Measurements from ENCODE around the gene RHEX. TPM values are rescaled to one million over a fixed set of nuclear protein-coding genes. Genes with fewer than 3 reads are reported as not detected.

RHEX gene
- total RNA-seq, 1 donor from 2014 or later = not detected

DNA sequence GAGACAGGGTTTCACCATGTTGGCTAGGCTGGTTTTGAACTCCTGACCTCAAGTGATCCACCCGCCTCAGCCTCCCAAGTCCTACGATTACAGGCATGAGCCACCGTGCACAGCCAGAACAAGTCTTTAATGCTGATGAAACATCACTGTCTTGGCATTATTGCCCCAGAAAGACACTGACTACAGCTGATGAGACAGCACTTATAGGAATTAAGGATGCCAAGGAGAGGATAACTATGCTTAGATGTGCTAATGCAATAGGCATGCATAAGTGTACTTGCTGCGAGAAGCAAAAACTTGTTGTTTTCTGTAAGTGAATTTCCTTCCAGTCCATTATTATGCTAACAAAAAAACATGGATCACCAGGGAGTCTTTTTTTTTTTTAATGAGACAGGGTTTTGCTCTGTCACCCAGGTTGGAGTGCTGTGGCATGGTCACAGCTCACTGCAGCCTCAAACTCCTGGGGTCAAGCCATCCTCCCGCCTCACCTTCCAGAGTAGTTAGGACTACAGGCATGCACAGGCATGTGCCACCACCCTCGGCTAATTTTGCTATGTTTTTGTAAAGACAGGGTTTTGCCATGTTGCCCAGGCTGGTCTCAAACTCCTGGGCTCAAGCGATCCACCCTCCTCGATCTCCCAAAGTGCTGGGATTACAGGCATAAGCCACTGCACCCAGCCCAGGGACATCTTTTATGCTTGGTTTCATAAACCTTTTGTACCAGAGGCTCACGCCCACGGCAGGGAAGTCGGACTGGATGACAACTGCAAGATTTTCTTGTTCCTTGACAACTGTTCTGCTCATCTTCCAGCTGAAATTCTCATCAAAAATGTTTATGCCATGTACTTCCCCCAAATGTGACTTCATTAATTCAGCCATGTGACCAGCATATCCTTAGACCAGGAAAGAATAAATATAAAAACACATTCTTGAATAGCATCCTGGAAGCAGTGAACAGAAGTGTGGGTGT lies 23.1 kb downstream of the RHEX start:
- Mint-ChIP-seq H3K27ac (no peak overlapping the region), H3K4me1 (peaks cover 15% of the 10 kb centered on the region), H3K9me3 (no peaks in the 10 kb centered on the region), H3K36me3 (ENCODE audit: low read depth) (no peaks in the 10 kb centered on the region), H3K27me3 (peaks cover 40% of the 10 kb centered on the region), H3K4me3 (no peak overlapping the region)
- intact Hi-C loops (cut with micrococcal nuclease) = no loop called here
- no peak for DNase-seq

DNA sequence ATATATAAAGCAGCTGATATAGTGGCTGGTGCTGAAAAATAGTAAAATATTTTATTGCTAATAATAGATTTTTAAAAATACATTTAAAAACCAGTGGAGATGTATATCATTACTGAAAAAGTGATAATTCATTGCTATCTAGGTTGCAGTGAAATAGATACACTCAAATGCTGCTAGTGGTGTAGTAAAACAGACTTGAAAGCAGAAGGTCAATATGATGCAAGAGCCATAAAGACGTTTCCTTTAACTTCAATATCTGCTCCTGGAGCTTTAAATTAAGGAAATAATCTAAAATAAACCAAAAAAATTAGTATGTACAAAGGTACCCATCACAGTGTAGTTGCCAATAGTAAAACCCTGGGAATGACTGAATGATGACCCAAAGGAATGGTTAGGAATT lies 26.2 kb downstream of the RHEX start:
- H3K4me3 Mint-ChIP-seq = no peak overlapping the region
- intact Hi-C loops (cut with micrococcal nuclease) = no loop called here
- no peak overlapping the region for H3K27ac Mint-ChIP-seq
- peaks cover 16% of the 10 kb centered on the region for H3K4me1 Mint-ChIP-seq
- no peak for DNase-seq
- no peaks in the 10 kb centered on the region for H3K9me3 Mint-ChIP-seq
- peaks cover 44% of the 10 kb centered on the region for H3K27me3 Mint-ChIP-seq
- no peaks in the 10 kb centered on the region for H3K36me3 Mint-ChIP-seq (ENCODE audit: low read depth)

DNA sequence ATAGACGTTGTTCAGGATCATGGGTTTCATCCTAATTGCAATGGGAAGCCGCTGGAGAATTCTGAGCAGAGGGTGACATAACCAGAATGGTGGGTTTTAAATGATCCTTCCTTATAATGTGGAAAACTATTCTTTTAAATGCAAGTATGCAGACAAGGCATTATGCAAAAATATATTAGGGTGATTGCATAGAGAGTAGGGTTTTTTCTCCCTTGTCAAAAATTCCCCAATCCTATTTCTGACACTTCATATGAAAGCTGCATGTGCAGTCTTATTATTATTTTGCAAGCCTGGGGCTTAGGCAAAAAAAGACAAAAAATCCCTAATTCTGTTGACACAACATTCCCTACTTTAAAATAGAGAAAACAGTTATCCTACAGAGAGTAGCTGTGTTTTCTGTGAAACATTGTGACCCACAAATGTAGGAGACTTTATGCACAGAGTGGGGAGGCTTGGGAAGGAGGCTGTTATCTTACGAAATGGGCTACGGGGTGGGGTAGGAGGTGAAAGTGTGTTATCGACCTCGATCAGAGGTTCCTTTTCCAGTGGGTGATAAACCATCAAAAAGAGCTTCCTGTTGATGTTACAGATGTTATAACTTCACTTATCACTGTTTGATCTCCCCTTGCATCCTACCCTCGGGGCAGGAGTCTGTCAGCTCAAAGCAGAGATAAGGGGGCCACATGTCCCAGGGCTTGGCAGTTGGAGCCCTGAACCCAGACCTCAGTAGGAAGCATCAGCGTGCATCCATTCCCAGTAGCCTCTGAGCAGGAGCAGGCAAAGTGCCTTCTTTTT lies 27.2 kb downstream of the RHEX start:
- DNase-seq = peak; percentile 65
- no peaks in the 10 kb centered on the region for H3K9me3 Mint-ChIP-seq
- H3K4me1 Mint-ChIP-seq = peaks cover 16% of the 10 kb centered on the region
- intact Hi-C loops (cut with micrococcal nuclease) = no loop called here
- no peak overlapping the region for H3K27ac Mint-ChIP-seq
- peaks cover 46% of the 10 kb centered on the region for H3K27me3 Mint-ChIP-seq
- H3K36me3 Mint-ChIP-seq (ENCODE audit: low read depth) = no peaks in the 10 kb centered on the region
- peak overlapping the region; percentile 34 for H3K4me3 Mint-ChIP-seq

DNA sequence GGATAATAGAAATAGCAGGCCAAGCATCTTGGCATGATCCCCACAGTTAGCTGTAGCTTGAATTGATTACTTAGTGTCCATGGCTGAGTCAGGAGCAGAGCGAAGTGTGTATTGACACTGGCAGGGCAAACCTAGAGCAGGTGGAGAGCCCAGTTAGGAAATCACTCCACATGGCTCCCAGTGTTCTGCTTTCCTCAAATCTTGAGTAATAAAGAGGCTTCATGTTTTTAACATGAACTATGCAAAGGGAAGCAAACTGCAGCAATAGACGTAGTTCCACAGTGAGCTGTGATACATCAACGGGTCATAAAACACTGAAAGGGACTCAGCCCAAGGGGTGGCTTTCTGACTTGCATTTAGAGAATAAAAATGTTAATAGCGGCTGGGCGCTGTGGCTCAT lies 28.9 kb downstream of the RHEX start:
- Mint-ChIP-seq H3K27ac (no peak overlapping the region), H3K9me3 (no peaks in the 10 kb centered on the region), H3K27me3 (peaks cover 40% of the 10 kb centered on the region), H3K36me3 (ENCODE audit: low read depth) (no peaks in the 10 kb centered on the region), H3K4me1 (peaks cover 16% of the 10 kb centered on the region), H3K4me3 (no peak overlapping the region)
- intact Hi-C loops (cut with micrococcal nuclease) = no loop called here
- DNase-seq = no peak

DNA sequence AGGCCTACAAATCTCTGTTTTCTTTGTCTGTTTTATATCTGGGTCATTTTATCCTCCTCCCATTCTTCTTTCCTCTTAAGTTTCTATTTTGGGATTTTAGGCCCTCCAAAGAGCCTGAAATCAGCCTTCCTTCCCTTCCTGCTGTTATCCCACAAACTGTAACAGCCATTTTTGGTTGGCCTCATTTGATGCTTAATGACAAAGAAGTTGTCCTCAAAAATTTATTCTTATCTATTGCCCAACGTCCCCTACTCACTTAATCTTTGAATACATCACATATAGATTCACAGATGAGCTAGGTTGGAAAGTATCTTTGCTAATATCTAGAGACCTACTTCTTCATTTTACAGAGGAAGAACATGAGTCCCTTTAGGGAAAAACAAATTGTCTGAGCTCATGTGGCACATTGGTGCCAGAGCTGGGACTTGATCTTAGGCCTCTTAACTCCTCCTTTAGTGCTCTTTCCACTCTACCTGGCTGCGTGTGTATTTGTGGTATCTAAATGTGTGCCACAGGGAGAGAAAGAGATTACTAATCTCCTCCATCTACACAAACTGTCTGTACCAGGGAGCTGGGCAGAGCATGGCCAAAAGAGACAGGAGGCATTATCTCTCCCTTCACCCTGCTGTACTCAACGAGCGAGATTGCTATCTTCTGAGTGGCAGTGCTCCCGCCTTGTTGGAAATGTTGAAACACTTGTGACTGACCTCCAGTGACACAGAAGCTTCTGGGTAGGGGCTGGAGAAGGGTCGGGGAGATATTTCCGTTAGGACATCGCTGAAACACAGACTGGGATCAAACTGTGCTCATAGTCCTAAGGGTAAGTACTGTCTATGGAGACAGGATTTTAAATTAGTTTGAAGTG lies 30.1 kb downstream of the RHEX start:
- intact Hi-C loops (cut with micrococcal nuclease) = no loop called here
- H3K27me3 Mint-ChIP-seq = peaks cover 44% of the 10 kb centered on the region

DNA sequence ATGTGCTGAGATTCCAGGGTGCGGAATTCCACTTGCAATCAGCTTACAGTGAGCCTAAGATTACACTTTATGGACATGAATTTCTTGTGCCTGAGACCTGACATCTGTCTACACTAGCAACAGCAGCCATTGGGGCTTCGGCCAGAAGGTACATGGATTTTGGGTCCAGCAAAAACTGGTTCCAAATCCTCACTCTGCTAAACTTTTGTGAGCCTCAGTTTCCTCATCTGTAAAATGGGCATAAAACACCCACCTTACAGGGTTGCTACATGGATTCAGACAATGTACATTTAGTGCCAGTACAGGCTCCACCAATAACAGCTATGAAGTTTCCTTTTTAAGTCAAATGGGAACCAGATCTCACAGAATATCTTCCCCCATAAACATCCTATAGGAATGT lies 30.8 kb downstream of the RHEX start:
- Mint-ChIP-seq H3K27ac (no peak overlapping the region), H3K36me3 (ENCODE audit: low read depth) (no peaks in the 10 kb centered on the region), H3K27me3 (peaks cover 46% of the 10 kb centered on the region), H3K9me3 (no peaks in the 10 kb centered on the region), H3K4me1 (peaks cover 16% of the 10 kb centered on the region), H3K4me3 (no peak overlapping the region)
- intact Hi-C loops (cut with micrococcal nuclease) = no loop called here
- DNase-seq = no peak

More for the DNA sequence above, 30.1 kb downstream of the RHEX start:
- no peaks in the 10 kb centered on the region for H3K36me3 Mint-ChIP-seq (ENCODE audit: low read depth)
- no peak overlapping the region for H3K27ac Mint-ChIP-seq
- H3K4me1 Mint-ChIP-seq = peaks cover 16% of the 10 kb centered on the region
- no peak overlapping the region for H3K4me3 Mint-ChIP-seq
- no peaks in the 10 kb centered on the region for H3K9me3 Mint-ChIP-seq
- no peak for DNase-seq

DNA sequence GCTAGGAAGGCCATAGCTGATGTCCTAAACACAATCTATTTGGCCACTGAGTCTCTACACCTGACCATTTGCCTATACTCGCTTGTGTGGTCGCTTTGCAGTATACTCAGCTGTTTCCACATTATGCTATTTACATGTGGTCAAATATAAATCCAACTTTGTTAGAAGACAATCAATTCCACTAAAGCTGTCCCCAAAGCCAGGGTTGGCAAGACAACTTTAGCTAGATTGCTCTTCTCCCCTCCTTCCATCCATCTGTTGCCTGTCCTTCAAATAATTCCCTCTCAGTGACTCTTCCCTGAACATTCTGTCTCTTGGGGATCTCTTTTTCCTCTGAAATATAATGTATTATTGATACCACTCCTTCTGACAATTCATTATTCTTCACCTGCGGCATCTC lies 34.1 kb downstream of the RHEX start:
- H3K27me3 Mint-ChIP-seq = peaks cover 44% of the 10 kb centered on the region
- no peak overlapping the region for H3K4me3 Mint-ChIP-seq
- intact Hi-C loops (cut with micrococcal nuclease) = no loop called here
- no peaks in the 10 kb centered on the region for H3K4me1 Mint-ChIP-seq
- no peak overlapping the region for H3K27ac Mint-ChIP-seq
- H3K36me3 Mint-ChIP-seq (ENCODE audit: low read depth) = no peaks in the 10 kb centered on the region
- no peak for DNase-seq
- no peaks in the 10 kb centered on the region for H3K9me3 Mint-ChIP-seq

DNA sequence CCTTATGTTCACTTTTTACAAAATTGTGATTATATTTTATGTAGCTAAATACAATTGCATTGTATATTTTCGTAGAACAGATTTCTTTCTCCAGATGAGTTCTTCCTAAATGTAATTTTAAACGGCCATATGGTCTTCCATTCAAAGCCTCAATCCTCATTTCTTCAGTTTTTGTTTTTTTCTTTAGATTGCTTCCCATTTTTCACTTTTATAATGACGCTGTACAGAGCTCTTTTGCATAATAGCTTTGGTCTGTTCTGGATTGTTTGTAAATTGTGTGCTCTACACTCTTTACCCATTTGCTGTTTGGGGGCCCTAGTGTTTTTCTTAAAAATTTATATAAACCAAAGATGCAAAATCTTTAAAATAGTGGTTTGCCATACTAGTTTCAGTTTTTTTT lies 36.4 kb downstream of the RHEX start:
- peaks cover 49% of the 10 kb centered on the region for H3K27me3 Mint-ChIP-seq
- intact Hi-C loops (cut with micrococcal nuclease) = no loop called here
- H3K4me1 Mint-ChIP-seq = no peaks in the 10 kb centered on the region

DNA sequence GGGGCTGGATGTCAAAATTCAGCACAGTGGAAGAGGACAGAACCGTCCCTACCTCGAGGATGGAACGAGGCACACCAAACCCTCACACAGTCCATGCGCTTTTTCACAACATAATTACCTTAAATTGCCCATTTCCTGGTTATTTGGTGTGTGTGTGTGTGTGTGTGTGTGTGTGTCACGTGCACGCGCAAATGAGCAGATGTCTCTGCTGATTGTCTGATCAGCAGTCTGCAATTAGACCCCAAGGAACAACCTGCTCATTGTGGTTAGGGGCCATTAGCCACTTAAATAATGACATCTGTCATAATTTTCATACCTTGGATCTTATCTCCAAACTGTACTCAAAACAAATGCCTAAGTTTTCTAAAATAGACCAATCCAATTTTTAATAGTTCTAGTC lies 41.1 kb downstream of the RHEX start:
- Mint-ChIP-seq H3K36me3 (ENCODE audit: low read depth) (no peaks in the 10 kb centered on the region), H3K27ac (no peak overlapping the region)

More for the DNA sequence above, 36.4 kb downstream of the RHEX start:
- H3K27ac Mint-ChIP-seq = no peak overlapping the region
- no peaks in the 10 kb centered on the region for H3K9me3 Mint-ChIP-seq
- H3K36me3 Mint-ChIP-seq (ENCODE audit: low read depth) = no peaks in the 10 kb centered on the region
- no peak for DNase-seq
- no peak overlapping the region for H3K4me3 Mint-ChIP-seq

DNA sequence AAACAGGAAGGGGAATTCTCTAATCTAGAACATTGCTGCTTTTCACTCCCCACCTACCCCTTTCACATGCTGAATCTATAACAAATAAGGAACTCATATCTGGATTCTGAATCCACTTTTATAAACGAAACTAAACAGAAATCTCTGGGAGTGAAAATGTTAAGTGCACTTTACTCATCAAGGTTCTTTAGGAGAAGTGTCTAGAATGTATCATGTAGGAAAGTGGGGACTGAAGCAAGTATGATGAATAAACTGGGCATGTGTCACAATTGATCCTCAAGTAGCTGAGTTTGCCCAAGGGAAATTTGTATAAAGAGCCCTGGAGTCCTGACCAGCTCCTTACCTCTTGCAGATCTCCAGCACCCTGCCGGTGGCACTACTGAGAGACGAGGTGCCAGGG lies 44.4 kb downstream of the RHEX start:
- H3K36me3 Mint-ChIP-seq (ENCODE audit: low read depth) = no peaks in the 10 kb centered on the region
- no peaks in the 10 kb centered on the region for H3K9me3 Mint-ChIP-seq

More for the DNA sequence above, 41.1 kb downstream of the RHEX start:
- Mint-ChIP-seq H3K4me1 (no peaks in the 10 kb centered on the region), H3K4me3 (no peak overlapping the region), H3K27me3 (peaks cover 49% of the 10 kb centered on the region), H3K9me3 (no peaks in the 10 kb centered on the region)
- intact Hi-C loops (cut with micrococcal nuclease) = no loop called here
- no peak for DNase-seq

DNA sequence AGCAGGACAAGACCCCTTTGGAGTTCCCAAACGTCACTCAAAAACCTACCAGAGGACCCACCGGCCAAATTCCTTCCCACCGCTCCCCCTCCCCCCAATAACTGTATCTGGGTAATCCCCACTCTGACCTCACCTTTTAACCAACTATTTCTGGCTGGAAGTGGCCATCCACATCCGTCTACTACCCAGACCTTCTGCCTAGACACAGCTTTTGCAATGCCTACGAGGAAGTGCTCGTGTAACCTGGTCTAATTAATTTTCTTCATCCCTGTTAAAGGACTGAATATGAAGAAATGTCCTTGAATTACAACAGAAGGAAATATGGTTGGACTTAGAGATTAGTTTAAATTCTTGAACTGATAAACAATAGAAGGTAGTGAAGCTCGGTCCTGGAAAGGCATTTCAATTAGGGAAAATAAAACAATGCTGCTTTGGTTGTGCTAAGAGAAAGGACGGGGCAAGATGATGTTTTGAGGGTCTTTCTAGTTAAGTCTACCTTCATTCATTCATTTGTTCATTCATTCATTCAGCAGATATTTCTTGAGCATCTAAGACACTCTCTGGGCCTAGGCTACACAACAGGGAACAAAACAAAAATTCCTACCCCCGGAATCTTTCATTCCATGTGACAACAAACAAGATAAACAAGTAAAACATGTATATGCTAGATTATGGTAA lies 45.4 kb downstream of the RHEX start:
- Mint-ChIP-seq H3K27me3 (peaks cover 65% of the 10 kb centered on the region), H3K4me1 (no peaks in the 10 kb centered on the region), H3K27ac (no peak overlapping the region), H3K9me3 (no peaks in the 10 kb centered on the region), H3K4me3 (no peak overlapping the region), H3K36me3 (ENCODE audit: low read depth) (no peaks in the 10 kb centered on the region)
- DNase-seq = no peak
- intact Hi-C loops (cut with micrococcal nuclease) = no loop called here

More for the DNA sequence above, 44.4 kb downstream of the RHEX start:
- H3K4me1 Mint-ChIP-seq = no peaks in the 10 kb centered on the region
- H3K4me3 Mint-ChIP-seq = no peak overlapping the region
- no peak for DNase-seq
- intact Hi-C loops (cut with micrococcal nuclease) = no loop called here
- peaks cover 63% of the 10 kb centered on the region for H3K27me3 Mint-ChIP-seq
- no peak overlapping the region for H3K27ac Mint-ChIP-seq

DNA sequence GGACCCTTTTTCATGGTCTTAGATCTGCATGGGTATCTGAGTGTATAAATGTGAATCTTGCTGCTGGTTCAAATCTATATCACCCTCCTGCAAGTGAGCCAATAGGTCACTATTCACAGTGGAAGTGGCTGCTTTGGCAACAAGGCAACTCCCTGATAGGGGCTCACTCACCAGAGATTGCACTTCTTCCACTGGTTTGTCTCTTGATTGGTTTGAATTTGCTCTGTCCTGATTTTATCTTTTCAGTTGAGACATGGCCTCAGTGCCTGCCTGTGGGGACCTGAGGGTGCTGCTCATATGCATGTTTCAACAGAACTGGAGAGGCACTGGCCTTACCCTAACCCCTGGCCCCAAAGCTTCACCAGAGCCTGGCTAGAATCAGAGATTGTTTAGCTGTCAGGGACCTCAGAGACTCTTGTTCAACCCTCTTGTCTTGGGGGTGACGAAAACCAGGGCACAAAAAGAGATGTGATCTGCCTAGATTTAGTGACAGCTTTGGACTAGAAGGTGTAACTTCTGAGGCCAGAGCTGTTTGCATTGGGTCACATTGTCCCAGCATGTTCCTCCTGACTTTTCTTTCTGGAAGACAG lies 47.3 kb downstream of the RHEX start:
- no peak for DNase-seq
- H3K4me3 Mint-ChIP-seq = no peak overlapping the region
- intact Hi-C loops (cut with micrococcal nuclease) = loop anchor here (10.0 kb wide), 1 partner anchor 306 kb away; no protein-coding TSS in a partner anchor

More for the DNA sequence above, 47.3 kb downstream of the RHEX start:
- H3K27ac Mint-ChIP-seq = no peak overlapping the region
- no peaks in the 10 kb centered on the region for H3K36me3 Mint-ChIP-seq (ENCODE audit: low read depth)
- peaks cover 2% of the 10 kb centered on the region for H3K4me1 Mint-ChIP-seq
- no peaks in the 10 kb centered on the region for H3K9me3 Mint-ChIP-seq
- peaks cover 56% of the 10 kb centered on the region for H3K27me3 Mint-ChIP-seq
